SK-N-SH (cell line): ENCODE data around the gene AQP4. TPM values are rescaled to one million over a fixed set of nuclear protein-coding genes. Genes with fewer than 3 reads are reported as not detected.

ENCODE experiments used
- CTCF ChIA-PET: fragments of 300-600, 350-600 bp; formaldehyde crosslinking; extraction: SDS; loops from one replicate; lab custom pipeline; 2021; lab: Yijun Ruan, JAX
- POLR2A ChIA-PET: fragments of 350-600 bp; sonication (Branson Sonifier 250); formaldehyde crosslinking; extraction: SDS; loops from one replicate; lab custom pipeline; 2020; ENCODE audit warnings: antibody characterized with exemption, inconsistent platforms; lab: Yijun Ruan, JAX
- DNase-seq: peaks from one replicate; pipeline ENCODE4 v3.0.0; 2012
- H2AFZ ChIP-seq: fragments of 200-600 bp; sonication (generic); 2 replicates; pipeline ENCODE4 v1.8.1; 2016; ENCODE audit warnings: antibody characterized with exemption, mild to moderate bottlenecking, low read depth
- H3F3A ChIP-seq: fragments of 200-600 bp; sonication (generic); replicated peaks from 2 replicates; pipeline ENCODE3; 2016; ENCODE audit warnings: antibody characterized with exemption, mild to moderate bottlenecking; ENCODE audit not compliant: insufficient read depth
- H3K27ac ChIP-seq, 2 experiments: fragments of 200-500 bp in 1 of 2; fragments of 200-600 bp in 1 of 2; sonication (Bioruptor generic) in 1 of 2; sonication (generic), shearing (Covaris generic) in 1 of 2; 2 replicates each; pipeline versions ENCODE4 v1.5.1 to v1.6.1; 2014 to 2016; ENCODE audit warnings: low read depth in 2 of 2, inconsistent platforms in 1 of 2, low read length in 1 of 2, mild to moderate bottlenecking in 1 of 2, mixed read lengths in 1 of 2
- H3K27me3 ChIP-seq: fragments of 200-600 bp; sonication (generic), shearing (Covaris generic); 2 replicates; pipeline ENCODE4 v1.6.1; 2016; ENCODE audit warnings: mixed run types; ENCODE audit not compliant: insufficient read depth
- H3K36me3 ChIP-seq, 2 experiments: fragments of 200-500 bp in 1 of 2; fragments of 200-600 bp in 1 of 2; sonication (Bioruptor generic) in 1 of 2; sonication (generic) in 1 of 2; replicated peaks in 1 of 2; 2 replicates each; pipeline versions ENCODE3 to v1.5.1; 2014 to 2016; ENCODE audit warnings: low read length in 1 of 2, mild to moderate bottlenecking in 1 of 2; ENCODE audit not compliant: insufficient read depth in 2 of 2, control insufficient read depth in 1 of 2
- H3K4me1 ChIP-seq, 2 experiments: fragments of 200-500 bp in 1 of 2; fragments of 200-600 bp in 1 of 2; sonication (Bioruptor generic) in 1 of 2; sonication (generic), shearing (Covaris generic) in 1 of 2; 2 replicates each; pipeline versions ENCODE4 v1.5.1 to v1.6.1; 2014 to 2016; ENCODE audit warnings: low read depth in 1 of 2, low read length in 1 of 2, mixed run types in 1 of 2; ENCODE audit not compliant: insufficient read depth in 2 of 2, control insufficient read depth in 1 of 2
- H3K4me2 ChIP-seq: fragments of 200-600 bp; sonication (generic), shearing (Covaris generic); 2 replicates; pipeline ENCODE4 v1.6.1; 2017; ENCODE audit warnings: mixed run types
- H3K4me3 ChIP-seq, 2 experiments: fragments of 200-500 bp in 1 of 2; fragments of 200-600 bp in 1 of 2; sonication (Bioruptor generic) in 1 of 2; sonication (generic), shearing (Covaris generic) in 1 of 2; 2 replicates each; pipeline versions ENCODE4 v1.5.1 to v1.8.1; 2014 to 2016; ENCODE audit warnings: low read depth in 2 of 2, inconsistent platforms in 1 of 2, low read length in 1 of 2, mild to moderate bottlenecking in 1 of 2, mixed read lengths in 1 of 2, moderate library complexity in 1 of 2
- H3K79me2 ChIP-seq: fragments of 200-600 bp; sonication (generic); 2 replicates; pipeline ENCODE4 v1.8.1; 2017; ENCODE audit warnings: mild to moderate bottlenecking; ENCODE audit not compliant: insufficient read depth
- H3K9ac ChIP-seq: fragments of 200-600 bp; sonication (generic); 2 replicates; pipeline ENCODE4 v1.6.1; 2017; ENCODE audit warnings: mixed run types
- H3K9me2 ChIP-seq: fragments of 200-600 bp; sonication (generic); 2 replicates; pipeline ENCODE4 v1.6.1; 2017; ENCODE audit warnings: mixed run types
- H3K9me3 ChIP-seq: fragments of 200-600 bp; sonication (generic); 2 replicates; pipeline ENCODE4 v1.6.1; 2017; ENCODE audit warnings: mixed run types, mild to moderate bottlenecking, moderate library complexity
- H4K20me1 ChIP-seq: fragments of 200-600 bp; sonication (generic); 2 replicates; pipeline ENCODE4 v1.6.1; 2017; ENCODE audit warnings: mild to moderate bottlenecking, mixed run types; ENCODE audit not compliant: insufficient read depth
- CHD2 ChIP-seq: fragments of 150-350 bp; IDR thresholded peaks from 2 replicates; pipeline ENCODE4 v1.6.1; 2018; ENCODE audit warnings: low read length; ENCODE audit not compliant: partially characterized antibody
- EZH2phosphoT487 ChIP-seq: fragments of 200-600 bp; sonication (generic); IDR thresholded peaks from 2 replicates; pipeline ENCODE4 v1.6.1; 2017; ENCODE audit warnings: low read depth, mixed run types, mild to moderate bottlenecking, antibody characterized with exemption, moderate library complexity, borderline replicate concordance
- FOSL2 ChIP-seq: IDR thresholded peaks from 2 replicates; pipeline ENCODE4 v1.4.0; 2012; ENCODE audit warnings: low read depth, mild to moderate bottlenecking, moderate library complexity, borderline replicate concordance
- FOXJ3 ChIP-seq: sonication (generic); formaldehyde crosslinking; IDR thresholded peaks from 2 replicates; pipeline ENCODE4 v1.5.1; 2020; ENCODE audit warnings: mild to moderate bottlenecking, missing genetic modification reagents
- GABPA ChIP-seq: IDR thresholded peaks from 2 replicates; pipeline ENCODE4 v1.4.0; 2012; ENCODE audit warnings: low read depth, mild to moderate bottlenecking
- RAD21 ChIP-seq: IDR thresholded peaks from 2 replicates; pipeline ENCODE4 v1.6.1; 2012; ENCODE audit warnings: mild to moderate bottlenecking, low read length
- REST ChIP-seq: IDR thresholded peaks from 2 replicates; pipeline ENCODE4 v1.6.1; 2012; ENCODE audit warnings: mild to moderate bottlenecking, low read depth, low read length, moderate library complexity
- RXRA ChIP-seq: IDR thresholded peaks from 2 replicates; pipeline ENCODE4 v1.4.0; 2012; ENCODE audit warnings: low read depth, mild to moderate bottlenecking, borderline replicate concordance
- SMC3 ChIP-seq: IDR thresholded peaks from 2 replicates; pipeline ENCODE4 v1.6.1; 2012; ENCODE audit warnings: low read depth, low read length, improper control_type of control experiment
- TAF1 ChIP-seq: IDR thresholded peaks from 2 replicates; pipeline ENCODE4 v1.6.1; 2012; ENCODE audit warnings: low read depth, mild to moderate bottlenecking, low read length, moderate library complexity, borderline replicate concordance
- WGBS: methylation state at CpG from one replicate; pipeline ENCODE4 v1.1.6; 2017; ENCODE audit warnings: low lambda C conversion rate; 5-methylcytosine and 5-hydroxymethylcytosine counted together
- polyA plus RNA-seq, 3 experiments: library from polyadenylated mRNA; depleted of rRNA; stranded (reverse); fragments of >200 nt; gene quantifications; 2 replicates each; pipeline ENCODE4 v1.2.3, GENCODE V29; 2012

AQP4 gene
- polyA plus RNA-seq, 1 of the 3 experiments (the other 2 are of a cell fraction) = not detected

DNA sequence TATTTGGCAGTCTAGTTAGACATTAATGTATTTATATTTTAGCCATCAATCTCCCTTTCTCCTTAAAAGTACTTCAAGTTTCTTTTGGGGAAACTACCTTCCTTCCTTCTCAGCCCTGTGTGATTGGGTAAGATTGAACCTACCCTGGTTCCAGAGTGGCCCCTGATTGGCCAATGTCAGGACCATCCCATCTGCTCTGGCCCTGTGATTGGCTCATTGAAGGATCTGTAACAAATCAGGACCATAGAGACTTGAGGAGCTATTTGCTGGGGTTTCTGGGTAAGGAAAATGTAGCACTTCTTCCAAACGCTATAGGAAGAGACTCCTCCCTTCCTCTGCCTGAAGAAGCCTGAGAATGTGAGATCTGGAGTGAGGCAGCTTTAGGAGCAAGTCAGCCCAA is 59.3 kb downstream of the AQP4 start (continued):
- TF ChIP-seq REST = no peak
- no peak for TF ChIP-seq EZH2phosphoT487
- no peak for TF ChIP-seq FOXJ3 (CRISPR knock-in tag)
- no peak for TF ChIP-seq GABPA
- no peak for TF ChIP-seq CHD2
- no peak for TF ChIP-seq RXRA
- no peak for TF ChIP-seq FOSL2

GRCh38 chr18:26804519-26804918 is 61.0 kb downstream of the AQP4 start:
- POLR2A ChIA-PET = no interaction called here
- H3K9me3 ChIP-seq = no peaks in the 10 kb centered on the region
- TF ChIP-seq RAD21 = peak; percentile 66
- TF ChIP-seq TAF1 = no peak
- peak; percentile 26; the same call in 1 of the 2 replicates for TF ChIP-seq SMC3
- TF ChIP-seq, all 33 proteins: peak for 2
- H3K4me1 ChIP-seq = peaks cover 0 to 6% of the 10 kb centered on the region in 2 experiments; a peak in 2 of 4 replicates
- CTCF ChIA-PET = interaction anchor here (0.7 to 2.9 kb wide), 27 partner anchors 9 to 498 kb away, joined by 3 to 23 read pairs (median 4); no protein-coding TSS in a partner anchor
- no peaks in the 10 kb centered on the region for H3K79me2 ChIP-seq
- no peaks in the 10 kb centered on the region for H3K27me3 ChIP-seq
- H3K4me2 ChIP-seq = no peak overlapping the region
- 0% methylated on average over 1 of the region's 1 CpG for WGBS
- no peak overlapping the region for H3K27ac ChIP-seq
- H3K9ac ChIP-seq = no peak overlapping the region
- H3K4me3 ChIP-seq = no peak overlapping the region
- no peaks in the 10 kb centered on the region for H4K20me1 ChIP-seq
- H2AFZ ChIP-seq = no peak overlapping the region
- H3K9me2 ChIP-seq = no peaks in the 10 kb centered on the region
- DNase-seq = peak; percentile 40
- no peaks in the 10 kb centered on the region for H3F3A ChIP-seq
- H3K36me3 ChIP-seq = no peaks in the 10 kb centered on the region

DNA sequence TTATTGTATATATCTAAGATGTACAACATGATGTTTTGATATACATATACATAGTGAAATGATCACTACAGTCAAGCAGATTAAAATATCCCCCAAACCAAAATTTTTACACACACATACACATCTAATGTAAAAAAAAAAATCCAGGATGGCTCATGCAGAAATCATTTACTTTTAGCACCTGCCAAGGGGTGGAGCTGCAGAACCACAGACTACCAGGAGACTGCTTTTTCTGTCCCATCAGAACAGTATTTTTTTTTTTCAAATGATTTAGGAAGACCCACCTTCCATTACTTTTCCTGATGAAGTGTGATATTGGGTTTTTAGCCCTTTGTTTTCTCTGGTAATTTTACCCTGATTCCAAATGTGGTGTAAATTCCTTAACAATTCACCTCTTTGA is 61.9 kb downstream of the AQP4 start:
- H3K27ac ChIP-seq = no peak overlapping the region
- CTCF ChIA-PET = interaction anchor here (0.6 to 2.9 kb wide), 21 partner anchors 9 to 420 kb away, joined by 3 to 23 read pairs (median 4); no protein-coding TSS in a partner anchor
- TF ChIP-seq RAD21 (peak; percentile 39; the same call in 1 of the 2 replicates), SMC3 (no peak)
- H3K27me3 ChIP-seq = no peaks in the 10 kb centered on the region
- no peaks in the 10 kb centered on the region for H3K36me3 ChIP-seq
- no peaks in the 10 kb centered on the region for H3K9me3 ChIP-seq
- no peak overlapping the region for H2AFZ ChIP-seq
- no peaks in the 10 kb centered on the region for H3K79me2 ChIP-seq
- POLR2A ChIA-PET = no interaction called here
- peaks cover 0 to 6% of the 10 kb centered on the region in 2 experiments; a peak in 2 of 4 replicates for H3K4me1 ChIP-seq
- no peak overlapping the region for H3K4me2 ChIP-seq
- H3F3A ChIP-seq = no peaks in the 10 kb centered on the region
- H3K4me3 ChIP-seq = no peak overlapping the region
- no peak overlapping the region for H3K9ac ChIP-seq
- H3K9me2 ChIP-seq = no peaks in the 10 kb centered on the region
- no peak for DNase-seq
- H4K20me1 ChIP-seq = no peaks in the 10 kb centered on the region
